GM18520 (cell line): ENCODE results near the gene TPD52L2.
"Not testable (repeated sequence)": the region's sequence is repeated elsewhere in the genome, so short reads cannot be mapped to it uniquely, and the experiment has no call there.

ENCODE experiments used
- ATAC-seq: cut with Tn5 transposase; IDR thresholded peaks from one replicate; pipeline ENCODE4 v1.9.1; 2021; ENCODE audit not compliant: unreplicated experiment

Gene TPD52L2

DNA sequence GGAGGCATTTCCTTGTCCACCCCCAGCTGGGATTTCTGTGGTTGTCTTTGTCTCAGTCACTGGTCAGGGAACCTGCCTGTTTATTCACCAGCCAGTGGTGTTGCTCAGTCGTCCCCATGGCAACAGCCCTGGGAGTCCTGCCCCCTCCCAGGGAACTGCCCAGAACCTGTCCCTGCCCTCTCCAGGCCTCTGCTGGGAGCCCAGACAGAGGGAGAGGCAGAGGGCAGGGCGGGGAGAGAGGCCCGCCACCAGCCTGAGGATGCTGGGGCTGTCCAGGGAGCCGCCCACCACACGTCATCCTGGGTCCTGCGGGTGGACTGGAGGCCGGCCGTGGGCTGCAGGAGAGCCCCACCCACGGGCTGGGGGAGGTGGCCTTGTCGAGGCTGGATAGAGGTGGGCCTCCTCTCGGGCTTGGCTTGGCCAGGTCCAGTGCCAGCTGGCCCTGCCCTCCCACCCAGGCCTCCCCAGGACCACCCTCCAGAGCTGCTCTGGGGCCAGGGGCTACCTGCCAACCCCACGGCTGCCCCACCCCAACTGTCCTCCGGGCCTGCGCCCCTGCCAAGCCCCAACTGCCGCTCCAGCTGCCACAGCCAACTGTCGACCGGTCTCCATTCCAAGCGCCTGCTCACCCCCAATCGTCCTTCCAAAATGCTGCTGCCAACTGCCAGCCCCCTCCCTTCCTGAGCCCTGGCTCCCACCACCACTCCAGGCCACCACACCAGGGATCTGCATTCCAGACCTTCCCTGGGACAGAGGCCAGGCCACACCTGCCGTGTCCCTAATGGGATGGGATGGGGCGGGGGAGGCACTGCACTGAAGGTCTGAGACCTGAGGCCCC lies 29.8 kb upstream of the TPD52L2 start:
- ATAC-seq, result no peak

DNA sequence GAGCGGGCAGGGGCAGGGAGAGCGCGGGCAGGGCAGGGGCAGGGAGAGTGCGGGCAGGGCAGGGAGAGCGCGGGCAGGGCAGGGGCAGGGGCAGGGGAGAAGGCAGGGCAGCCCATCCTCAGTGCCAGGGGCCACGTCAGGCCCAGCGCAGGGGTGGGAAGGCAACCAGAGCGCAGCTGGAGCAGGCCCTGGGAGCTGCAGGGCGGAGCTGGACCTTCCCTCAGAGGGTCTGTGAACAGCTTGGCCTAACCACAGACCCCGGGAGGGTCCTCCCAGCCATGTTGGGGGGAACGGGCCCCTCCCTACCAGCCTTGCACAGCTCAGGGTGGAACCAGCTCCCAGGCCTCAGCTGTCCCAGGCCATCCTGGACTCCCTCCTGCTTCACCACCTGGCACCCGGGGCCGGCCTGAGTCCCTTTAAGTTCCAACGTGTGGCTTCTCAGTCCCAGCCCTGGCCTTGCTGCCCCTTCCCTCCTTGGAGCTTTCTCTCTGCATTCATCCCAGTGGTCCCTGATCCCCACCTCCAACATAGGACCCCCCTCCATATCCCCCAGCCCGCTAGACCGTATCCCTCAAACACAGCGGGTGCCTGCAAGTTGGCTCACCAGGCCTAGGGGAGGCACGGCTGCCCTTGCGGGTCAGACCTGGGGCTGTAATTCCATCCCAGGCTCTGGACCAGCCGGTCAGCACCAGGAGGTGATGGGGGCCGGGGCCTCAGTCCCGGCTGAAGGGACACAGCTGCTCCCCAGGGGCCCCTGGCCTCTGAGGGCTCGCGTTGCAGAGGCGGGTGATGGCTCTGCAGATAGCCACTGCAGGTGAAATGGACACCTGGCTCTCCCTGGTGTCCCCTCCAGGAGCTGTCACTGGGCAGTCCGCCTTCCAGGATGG lies 28.4 kb upstream of the TPD52L2 start:
- no peak for ATAC-seq

GRCh38 chr20:63837479-63837878 lies 27.6 kb upstream of the TPD52L2 start:
- ATAC-seq, result no peak

DNA sequence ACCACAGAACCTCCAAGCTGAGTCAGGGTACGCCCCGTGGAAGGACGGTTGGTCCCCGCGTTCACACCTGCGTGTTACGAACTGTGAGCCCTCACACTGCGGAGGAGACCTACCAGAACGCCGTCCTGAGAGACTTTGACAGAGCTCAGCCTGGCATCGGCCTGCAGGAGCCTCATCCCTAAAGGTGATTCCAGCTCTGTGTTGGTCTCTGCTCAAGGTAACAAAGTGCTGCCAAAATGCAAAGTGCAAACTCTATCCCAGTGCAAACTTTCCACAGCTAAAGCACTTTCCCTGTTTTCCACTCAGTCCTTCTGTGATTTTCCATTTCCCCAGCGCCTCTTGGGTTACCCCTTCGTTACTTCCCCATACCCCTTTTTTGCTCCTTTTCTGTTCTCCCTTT lies 25.4 kb upstream of the TPD52L2 start:
- no peak for ATAC-seq

- ATAC-seq, result no peak
These were observed 24.7 kb upstream of the TPD52L2 start for GRCh38 chr20:63840405-63840828.

DNA sequence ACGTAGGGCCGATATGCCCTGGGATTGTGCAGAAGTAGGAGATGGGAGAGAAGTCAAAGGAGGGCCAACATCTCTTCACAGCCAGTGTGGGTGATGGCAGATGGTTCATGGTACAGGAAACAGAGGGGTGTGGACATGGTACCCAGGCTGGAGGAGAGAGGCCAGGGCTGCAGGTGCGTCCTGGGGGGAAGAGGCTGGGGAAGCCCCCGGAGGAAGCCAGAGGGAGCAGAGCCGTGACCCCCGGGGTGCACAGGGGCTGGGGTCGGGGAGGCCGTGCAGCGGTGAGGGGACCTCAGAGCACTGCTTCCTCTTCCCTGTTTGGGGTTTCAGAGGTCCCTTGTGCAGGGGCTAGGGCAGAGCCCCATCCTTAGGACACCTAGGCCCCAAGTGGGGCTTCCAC lies 22.8 kb upstream of the TPD52L2 start:
- no peak for ATAC-seq

DNA sequence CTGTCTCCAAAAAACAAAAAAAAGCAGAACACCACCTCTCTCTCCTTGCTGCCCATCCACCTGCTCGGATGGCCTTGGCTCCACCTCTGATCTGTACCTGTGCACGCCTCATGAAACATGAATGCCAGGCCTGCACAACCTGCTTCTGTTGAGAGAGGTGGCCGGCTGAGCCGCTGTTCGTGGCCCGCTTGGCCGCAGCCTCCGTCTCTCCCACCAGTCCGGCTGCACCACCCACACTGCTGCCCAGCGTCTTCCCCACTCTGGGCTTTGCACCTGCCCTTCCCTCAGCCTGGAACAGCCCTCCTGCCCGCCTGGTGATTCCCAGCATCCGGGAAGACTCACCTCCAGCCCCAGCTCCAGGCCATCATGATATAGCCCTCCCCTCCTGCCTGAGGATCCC lies 21.8 kb upstream of the TPD52L2 start:
- ATAC-seq, result no peak

GRCh38 chr20:63843778-63844177 lies 21.3 kb upstream of the TPD52L2 start:
- ATAC-seq, result no peak

GRCh38 chr20:63844511-63844991 lies 20.5 kb upstream of the TPD52L2 start:
- ATAC-seq, result no peak

DNA sequence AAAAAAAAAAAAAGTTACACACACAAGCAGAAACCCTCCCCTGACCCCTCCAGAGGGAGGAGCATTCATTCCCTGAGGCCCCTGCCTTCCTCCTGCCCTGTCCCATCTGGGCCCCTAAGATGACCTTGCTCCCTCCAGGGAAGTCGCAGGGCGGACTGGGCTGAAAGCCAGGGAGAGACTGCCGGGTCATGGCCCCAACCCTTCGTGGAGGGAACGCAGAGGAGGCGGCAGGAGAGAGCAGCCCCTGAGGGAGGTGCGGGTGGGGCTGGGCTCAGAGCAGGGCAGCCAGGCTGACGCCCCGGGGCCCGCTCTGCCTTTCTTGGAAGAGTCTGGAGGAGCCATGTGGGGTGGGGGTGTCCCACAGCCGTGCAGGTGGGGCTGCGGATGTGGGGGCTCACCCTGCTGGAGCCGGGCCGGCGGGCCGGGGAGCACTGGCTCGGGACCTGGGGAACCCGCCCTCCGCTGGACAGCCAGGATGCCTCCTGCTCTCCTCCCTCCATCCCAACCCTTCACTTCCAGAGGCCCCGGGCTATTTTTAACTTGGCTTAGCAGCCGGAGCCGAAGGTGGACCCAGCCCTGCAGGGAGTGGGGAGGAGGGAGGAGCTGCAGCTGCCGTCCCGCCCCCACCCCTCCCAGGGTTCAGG lies 18.8 kb upstream of the TPD52L2 start:
- ATAC-seq, result no peak

- no peak for ATAC-seq
These were observed 18.2 kb upstream of the TPD52L2 start for GRCh38 chr20:63846888-63847236.

- ATAC-seq, result no peak
These were observed 17.6 kb upstream of the TPD52L2 start for GRCh38 chr20:63847237-63848002.

DNA sequence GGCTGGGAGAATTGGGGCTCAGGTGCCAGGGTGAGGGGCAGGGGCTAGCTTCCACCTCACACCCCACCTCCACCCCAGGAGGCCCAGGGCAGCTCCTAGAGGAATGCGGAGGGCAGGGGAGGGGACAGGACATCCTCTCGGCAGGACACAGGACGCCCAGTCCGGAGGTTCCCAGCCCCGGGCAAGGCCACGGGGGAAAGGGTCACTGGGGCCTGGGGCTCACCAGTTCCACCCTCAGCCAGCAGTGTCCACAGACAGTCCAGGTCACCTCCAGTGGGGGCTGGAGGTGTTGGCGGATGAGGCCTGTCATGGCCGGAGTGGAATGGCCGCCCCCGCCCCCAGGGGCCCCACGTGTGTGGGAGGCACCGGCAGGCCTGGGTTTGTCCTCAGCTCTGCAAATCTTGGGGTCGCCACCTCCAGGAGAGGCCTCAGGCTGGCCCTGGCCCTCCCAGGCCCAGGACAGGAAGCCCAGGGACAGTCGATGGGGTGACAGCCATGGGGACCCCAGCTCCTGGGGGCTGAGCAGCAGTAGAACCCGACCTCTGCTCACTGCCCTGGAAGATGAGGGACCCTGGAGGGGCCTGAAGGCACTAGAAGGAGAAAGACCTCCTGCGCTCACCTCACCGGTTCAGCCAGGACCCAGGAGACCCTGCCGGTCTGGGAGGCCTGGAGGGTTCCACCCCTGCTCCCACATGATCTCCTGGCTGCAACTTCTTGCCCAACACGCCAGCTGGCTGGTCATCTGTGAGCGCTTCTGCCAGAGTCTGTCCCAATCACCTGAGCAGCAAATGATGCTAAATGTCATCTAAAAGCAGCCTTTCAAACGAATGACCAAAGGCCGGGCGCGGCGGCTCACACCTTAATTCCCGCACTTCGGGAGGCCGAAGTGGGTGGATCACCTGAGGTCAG lies 16.8 kb upstream of the TPD52L2 start:
- ATAC-seq, result no peak

DNA sequence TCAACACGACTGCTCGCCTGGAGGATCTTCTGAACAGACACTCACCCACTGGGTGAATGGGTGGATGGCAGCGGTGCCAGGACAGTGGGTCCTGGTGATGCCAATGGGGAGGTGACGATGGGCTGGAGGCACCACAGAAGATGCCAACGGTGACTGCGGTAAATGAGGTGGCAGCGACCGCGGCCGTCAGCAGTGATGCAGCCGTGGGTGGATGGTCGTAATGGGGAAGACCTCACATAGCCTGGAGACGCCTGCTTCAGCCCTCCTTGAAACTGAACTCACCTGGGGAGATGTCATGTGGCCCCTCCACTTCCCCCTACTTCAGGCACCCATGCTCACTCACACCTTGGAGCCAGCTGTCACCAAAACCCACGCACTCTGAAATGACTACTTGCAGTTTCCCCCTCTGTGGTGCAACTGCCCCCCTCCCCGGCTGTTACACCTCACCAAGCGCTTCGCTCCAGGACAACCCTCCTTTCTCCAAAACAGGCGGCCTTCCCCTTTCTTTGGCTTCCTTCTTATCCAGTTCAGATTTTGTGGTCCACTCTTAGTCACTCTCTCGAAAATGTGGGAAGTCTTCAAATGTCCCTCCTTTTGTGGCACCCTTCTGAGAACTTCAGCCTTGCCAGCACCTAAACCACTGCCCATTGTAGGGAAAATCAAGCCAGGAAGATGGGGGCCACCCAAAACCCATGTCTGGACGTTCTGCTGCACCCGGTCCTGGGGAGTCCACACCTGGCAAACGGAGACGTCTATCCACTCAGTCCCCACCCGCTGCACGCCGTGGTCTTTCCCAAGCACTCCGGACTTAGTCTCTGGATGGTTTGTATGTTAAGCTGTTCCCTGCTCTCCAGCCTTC lies 14.2 kb upstream of the TPD52L2 start:
- peak; percentile 68 for ATAC-seq

DNA sequence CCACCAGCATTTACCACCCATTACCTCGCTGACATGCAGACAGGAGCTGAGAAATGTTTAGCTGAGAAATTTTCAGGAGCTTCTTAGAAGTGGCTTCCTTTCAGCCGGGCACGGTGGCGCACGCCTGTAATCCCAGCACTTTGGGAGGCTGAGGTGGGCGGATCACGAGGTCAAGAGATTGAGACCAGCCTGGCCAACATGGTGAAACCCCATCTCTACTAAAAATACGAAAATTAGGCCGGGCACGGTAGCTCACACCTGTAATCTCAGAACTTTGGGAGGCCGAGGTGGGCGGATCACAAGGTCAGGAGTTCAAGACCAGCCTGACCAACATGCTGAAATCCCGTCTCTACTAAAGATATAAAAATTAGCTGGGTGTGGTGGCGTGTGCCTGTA lies 13.5 kb upstream of the TPD52L2 start:
- not testable (repeated sequence) for ATAC-seq

GRCh38 chr20:63853733-63854068 lies 11.4 kb upstream of the TPD52L2 start:
- ATAC-seq, result not testable (repeated sequence)

DNA sequence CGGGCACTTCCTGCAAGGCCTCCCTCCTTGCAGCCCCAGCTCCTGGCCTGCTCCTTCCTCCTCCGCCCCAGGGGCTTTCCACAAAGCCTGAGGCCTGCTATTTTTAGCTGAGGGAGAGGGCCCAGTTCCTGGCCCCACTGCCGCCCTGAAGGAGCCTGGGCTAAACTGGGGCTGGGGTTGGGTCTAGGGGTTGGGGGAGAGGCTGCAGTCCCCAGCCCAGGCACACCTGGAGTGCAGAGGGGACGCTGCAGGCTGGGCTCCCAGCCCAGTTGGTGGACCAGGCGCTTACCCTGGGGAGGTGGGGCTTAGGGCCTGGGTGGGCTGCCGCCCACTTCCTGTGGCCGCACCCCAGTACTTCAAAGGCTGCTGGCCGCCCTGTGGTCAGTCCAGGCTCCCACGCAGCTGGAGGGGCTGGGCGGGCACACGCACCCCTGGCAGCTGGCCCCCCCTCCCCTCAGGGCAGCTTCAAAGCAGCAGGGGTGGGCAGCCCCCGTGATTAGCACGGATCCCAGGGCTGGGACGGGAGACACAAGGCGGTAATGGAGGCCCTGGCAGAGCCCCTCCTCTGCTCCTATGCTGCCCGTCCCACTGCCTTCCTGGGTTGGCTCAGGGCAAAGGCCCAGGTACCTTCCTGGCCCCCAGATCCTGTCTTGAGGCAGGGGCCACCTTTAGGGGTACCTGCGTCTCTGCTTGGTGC lies 10.9 kb upstream of the TPD52L2 start:
- ATAC-seq, result no peak

GRCh38 chr20:63854766-63855362 lies 10.2 kb upstream of the TPD52L2 start:
- no peak for ATAC-seq
